Measurements from ENCODE around the gene CYP4B1. TPM values are rescaled to one million over a fixed set of nuclear protein-coding genes. Genes with fewer than 3 reads are reported as not detected.

Gene CYP4B1
- total RNA-seq, 1 experiment from 2014 or later = 0.24 TPM

DNA sequence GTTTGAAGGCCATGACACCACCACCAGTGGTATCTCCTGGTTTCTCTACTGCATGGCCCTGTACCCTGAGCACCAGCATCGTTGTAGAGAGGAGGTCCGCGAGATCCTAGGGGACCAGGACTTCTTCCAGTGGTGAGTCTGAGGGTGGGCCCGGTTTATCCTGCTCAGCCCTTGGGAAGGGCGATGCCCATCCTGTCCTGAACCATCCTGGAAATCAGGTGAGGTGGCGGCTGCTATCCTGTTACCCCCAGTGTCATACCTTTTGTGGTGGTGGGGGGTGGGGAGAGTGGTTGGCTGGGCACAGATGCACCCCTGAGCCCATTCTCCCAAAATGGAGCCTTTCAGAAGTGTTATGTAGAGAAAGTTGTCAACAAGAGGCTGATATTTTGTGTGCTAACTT, 16.3 kb downstream of the CYP4B1 start:
- CTCF ChIA-PET = no interaction called here

More for the DNA sequence above, 16.3 kb downstream of the CYP4B1 start:
- Mint-ChIP-seq H3K9me3 (peaks cover 1% of the 10 kb centered on the region; the same call in 1 of the 2 replicates), H3K4me3 (no peak overlapping the region), H3K36me3 (no peaks in the 10 kb centered on the region), H3K27ac (no peak overlapping the region), H3K4me1 (no peaks in the 10 kb centered on the region), H3K27me3 (ENCODE audit: low read depth) (no peaks in the 10 kb centered on the region)
- TF ChIP-seq, protein P1, sequence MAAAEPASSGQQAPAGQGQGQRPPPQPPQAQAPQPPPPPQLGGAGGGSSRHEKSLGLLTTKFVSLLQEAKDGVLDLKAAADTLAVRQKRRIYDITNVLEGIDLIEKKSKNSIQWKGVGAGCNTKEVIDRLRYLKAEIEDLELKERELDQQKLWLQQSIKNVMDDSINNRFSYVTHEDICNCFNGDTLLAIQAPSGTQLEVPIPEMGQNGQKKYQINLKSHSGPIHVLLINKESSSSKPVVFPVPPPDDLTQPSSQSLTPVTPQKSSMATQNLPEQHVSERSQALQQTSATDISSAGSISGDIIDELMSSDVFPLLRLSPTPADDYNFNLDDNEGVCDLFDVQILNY (CRISPR knock-in tag; IDR thresholded peaks at IDR 0.05) = no peak
- TF ChIP-seq ETV6 (CRISPR knock-in tag; IDR thresholded peaks at IDR 0.05) (no peak), KAT7 (CRISPR knock-in tag; IDR thresholded peaks at IDR 0.05; ENCODE audit: borderline replicate concordance) (no peak), IRF2 (CRISPR knock-in tag; IDR thresholded peaks at IDR 0.05; ENCODE audit: borderline replicate concordance, low read depth) (no peak), OVOL2 (CRISPR knock-in tag; IDR thresholded peaks at IDR 0.05; ENCODE audit: borderline replicate concordance) (no peak)
- TF ChIP-seq, protein P2, sequence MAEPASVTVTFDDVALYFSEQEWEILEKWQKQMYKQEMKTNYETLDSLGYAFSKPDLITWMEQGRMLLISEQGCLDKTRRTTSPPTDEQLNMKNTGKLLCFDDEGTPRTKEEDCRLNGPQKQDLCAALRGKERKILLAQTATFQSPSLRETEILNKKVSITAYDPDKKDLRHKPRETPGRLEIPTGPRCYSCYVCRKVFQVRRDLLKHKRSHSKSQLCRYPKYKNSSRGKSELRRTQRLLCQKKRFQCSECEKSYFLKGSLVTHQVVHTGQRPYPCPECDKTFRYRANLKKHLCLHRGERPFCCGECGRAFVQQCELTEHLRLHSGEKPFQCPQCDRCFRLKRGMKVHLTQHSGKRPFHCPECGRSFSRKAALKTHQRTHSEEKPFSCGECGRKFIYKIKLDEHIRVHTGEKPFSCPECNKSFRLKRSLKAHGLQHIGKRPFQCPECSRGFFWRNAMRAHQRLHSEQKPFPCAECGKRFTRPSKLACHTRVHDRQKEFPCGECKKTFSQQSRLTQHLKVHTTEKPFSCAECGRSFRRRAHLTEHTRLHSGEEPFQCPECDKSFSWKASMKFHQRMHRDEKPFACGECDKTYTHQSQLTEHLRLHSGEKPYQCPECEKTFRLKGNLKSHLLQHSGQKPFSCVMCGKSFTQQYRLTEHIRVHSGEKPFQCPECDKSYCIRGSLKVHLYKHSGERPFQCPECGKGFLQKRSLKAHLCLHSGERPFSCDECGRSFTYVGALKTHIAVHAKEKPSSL (CRISPR knock-in tag; conservative IDR thresholded peaks at IDR 0.05) = no peak
- TF ChIP-seq, protein P3, sequence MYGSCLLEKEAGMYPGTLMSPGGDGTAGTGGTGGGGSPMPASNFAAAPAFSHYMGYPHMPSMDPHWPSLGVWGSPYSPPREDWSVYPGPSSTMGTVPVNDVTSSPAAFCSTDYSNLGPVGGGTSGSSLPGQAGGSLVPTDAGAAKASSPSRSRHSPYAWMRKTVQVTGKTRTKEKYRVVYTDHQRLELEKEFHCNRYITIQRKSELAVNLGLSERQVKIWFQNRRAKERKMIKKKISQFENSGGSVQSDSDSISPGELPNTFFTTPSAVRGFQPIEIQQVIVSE (CRISPR knock-in tag; IDR thresholded peaks at IDR 0.05; ENCODE audit: borderline replicate concordance) = no peak
- TF ChIP-seq, protein P4, sequence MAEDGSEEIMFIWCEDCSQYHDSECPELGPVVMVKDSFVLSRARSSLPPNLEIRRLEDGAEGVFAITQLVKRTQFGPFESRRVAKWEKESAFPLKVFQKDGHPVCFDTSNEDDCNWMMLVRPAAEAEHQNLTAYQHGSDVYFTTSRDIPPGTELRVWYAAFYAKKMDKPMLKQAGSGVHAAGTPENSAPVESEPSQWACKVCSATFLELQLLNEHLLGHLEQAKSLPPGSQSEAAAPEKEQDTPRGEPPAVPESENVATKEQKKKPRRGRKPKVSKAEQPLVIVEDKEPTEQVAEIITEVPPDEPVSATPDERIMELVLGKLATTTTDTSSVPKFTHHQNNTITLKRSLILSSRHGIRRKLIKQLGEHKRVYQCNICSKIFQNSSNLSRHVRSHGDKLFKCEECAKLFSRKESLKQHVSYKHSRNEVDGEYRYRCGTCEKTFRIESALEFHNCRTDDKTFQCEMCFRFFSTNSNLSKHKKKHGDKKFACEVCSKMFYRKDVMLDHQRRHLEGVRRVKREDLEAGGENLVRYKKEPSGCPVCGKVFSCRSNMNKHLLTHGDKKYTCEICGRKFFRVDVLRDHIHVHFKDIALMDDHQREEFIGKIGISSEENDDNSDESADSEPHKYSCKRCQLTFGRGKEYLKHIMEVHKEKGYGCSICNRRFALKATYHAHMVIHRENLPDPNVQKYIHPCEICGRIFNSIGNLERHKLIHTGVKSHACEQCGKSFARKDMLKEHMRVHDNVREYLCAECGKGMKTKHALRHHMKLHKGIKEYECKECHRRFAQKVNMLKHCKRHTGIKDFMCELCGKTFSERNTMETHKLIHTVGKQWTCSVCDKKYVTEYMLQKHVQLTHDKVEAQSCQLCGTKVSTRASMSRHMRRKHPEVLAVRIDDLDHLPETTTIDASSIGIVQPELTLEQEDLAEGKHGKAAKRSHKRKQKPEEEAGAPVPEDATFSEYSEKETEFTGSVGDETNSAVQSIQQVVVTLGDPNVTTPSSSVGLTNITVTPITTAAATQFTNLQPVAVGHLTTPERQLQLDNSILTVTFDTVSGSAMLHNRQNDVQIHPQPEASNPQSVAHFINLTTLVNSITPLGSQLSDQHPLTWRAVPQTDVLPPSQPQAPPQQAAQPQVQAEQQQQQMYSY (CRISPR knock-in tag; IDR thresholded peaks at IDR 0.05) = no peak
- TF ChIP-seq, protein P5, sequence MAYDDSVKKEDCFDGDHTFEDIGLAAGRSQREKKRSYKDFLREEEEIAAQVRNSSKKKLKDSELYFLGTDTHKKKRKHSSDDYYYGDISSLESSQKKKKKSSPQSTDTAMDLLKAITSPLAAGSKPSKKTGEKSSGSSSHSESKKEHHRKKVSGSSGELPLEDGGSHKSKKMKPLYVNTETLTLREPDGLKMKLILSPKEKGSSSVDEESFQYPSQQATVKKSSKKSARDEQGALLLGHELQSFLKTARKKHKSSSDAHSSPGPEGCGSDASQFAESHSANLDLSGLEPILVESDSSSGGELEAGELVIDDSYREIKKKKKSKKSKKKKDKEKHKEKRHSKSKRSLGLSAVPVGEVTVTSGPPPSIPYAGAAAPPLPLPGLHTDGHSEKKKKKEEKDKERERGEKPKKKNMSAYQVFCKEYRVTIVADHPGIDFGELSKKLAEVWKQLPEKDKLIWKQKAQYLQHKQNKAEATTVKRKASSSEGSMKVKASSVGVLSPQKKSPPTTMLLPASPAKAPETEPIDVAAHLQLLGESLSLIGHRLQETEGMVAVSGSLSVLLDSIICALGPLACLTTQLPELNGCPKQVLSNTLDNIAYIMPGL (CRISPR knock-in tag; IDR thresholded peaks at IDR 0.05) = no peak
- TF ChIP-seq, protein P6, sequence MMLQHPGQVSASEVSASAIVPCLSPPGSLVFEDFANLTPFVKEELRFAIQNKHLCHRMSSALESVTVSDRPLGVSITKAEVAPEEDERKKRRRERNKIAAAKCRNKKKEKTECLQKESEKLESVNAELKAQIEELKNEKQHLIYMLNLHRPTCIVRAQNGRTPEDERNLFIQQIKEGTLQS (CRISPR knock-in tag; conservative IDR thresholded peaks at IDR 0.05) = no peak
- TF ChIP-seq, protein P7, sequence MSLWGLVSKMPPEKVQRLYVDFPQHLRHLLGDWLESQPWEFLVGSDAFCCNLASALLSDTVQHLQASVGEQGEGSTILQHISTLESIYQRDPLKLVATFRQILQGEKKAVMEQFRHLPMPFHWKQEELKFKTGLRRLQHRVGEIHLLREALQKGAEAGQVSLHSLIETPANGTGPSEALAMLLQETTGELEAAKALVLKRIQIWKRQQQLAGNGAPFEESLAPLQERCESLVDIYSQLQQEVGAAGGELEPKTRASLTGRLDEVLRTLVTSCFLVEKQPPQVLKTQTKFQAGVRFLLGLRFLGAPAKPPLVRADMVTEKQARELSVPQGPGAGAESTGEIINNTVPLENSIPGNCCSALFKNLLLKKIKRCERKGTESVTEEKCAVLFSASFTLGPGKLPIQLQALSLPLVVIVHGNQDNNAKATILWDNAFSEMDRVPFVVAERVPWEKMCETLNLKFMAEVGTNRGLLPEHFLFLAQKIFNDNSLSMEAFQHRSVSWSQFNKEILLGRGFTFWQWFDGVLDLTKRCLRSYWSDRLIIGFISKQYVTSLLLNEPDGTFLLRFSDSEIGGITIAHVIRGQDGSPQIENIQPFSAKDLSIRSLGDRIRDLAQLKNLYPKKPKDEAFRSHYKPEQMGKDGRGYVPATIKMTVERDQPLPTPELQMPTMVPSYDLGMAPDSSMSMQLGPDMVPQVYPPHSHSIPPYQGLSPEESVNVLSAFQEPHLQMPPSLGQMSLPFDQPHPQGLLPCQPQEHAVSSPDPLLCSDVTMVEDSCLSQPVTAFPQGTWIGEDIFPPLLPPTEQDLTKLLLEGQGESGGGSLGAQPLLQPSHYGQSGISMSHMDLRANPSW (CRISPR knock-in tag; conservative IDR thresholded peaks at IDR 0.05; ENCODE audit: low read depth) = no peak
- TF ChIP-seq, protein P8, sequence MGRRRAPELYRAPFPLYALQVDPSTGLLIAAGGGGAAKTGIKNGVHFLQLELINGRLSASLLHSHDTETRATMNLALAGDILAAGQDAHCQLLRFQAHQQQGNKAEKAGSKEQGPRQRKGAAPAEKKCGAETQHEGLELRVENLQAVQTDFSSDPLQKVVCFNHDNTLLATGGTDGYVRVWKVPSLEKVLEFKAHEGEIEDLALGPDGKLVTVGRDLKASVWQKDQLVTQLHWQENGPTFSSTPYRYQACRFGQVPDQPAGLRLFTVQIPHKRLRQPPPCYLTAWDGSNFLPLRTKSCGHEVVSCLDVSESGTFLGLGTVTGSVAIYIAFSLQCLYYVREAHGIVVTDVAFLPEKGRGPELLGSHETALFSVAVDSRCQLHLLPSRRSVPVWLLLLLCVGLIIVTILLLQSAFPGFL (CRISPR knock-in tag; IDR thresholded peaks at IDR 0.05; ENCODE audit: borderline replicate concordance) = no peak
- ATAC-seq = no peak
- no peak for DNase-seq (ENCODE audit: low spot score)
- POLR2A ChIA-PET = no interaction called here
